Testis (tissue), 3 donors: ENCODE measurements around the gene HTATSF1. TPM values are rescaled to one million over a fixed set of nuclear protein-coding genes. Genes with fewer than 3 reads are reported as not detected.

ENCODE experiments used
- DNase-seq: peaks from one replicate; pipeline ENCODE4 v3.0.0-alpha.2; 2019
- H3K27ac ChIP-seq, 2 donors: fragments of 200-600 bp; sonication (generic); one replicate each; pipeline ENCODE4 v1.5.1; 2019
- H3K27me3 ChIP-seq: fragments of 200-600 bp; sonication (generic); one replicate; pipeline ENCODE4 v1.5.1; 2019
- H3K36me3 ChIP-seq: fragments of 200-600 bp; sonication (generic); one replicate; pipeline ENCODE4 v1.5.1; 2017; ENCODE audit warnings: low read depth; ENCODE audit errors: missing control alignments
- H3K4me1 ChIP-seq: fragments of 200-600 bp; sonication (generic); one replicate; pipeline ENCODE4 v1.5.1; 2019
- H3K4me3 ChIP-seq, 2 donors: fragments of 200-600 bp; sonication (generic); one replicate each; pipeline ENCODE4 v1.5.1; 2017 to 2019
- H3K9me3 ChIP-seq: fragments of 200-600 bp; sonication (generic); one replicate; pipeline ENCODE4 v1.5.1; 2017
- CTCF ChIP-seq, 3 experiments: fragments of 450-650 bp in 2 of 3; fragments of 200-600 bp in 1 of 3; sonication (generic) in 1 of 3; IDR thresholded peaks; one replicate each; pipeline ENCODE4 v1.5.1; 2016 to 2019; ENCODE audit warnings: antibody characterized with exemption in 3 of 3, mild to moderate bottlenecking in 2 of 3, moderate library complexity in 1 of 3
- POLR2A ChIP-seq: fragments of 450-650 bp; IDR thresholded peaks from one replicate; pipeline ENCODE4 v1.6.1; 2017; ENCODE audit warnings: antibody characterized with exemption, mild to moderate bottlenecking, moderate library complexity
- WGBS, 2 donors: methylation state at CpG; one replicate each; pipeline ENCODE4 v1.1.5; 2018; 5-methylcytosine and 5-hydroxymethylcytosine counted together
- intact Hi-C: fragments of 100-400 bp; cut with DNase I; formaldehyde crosslinking; loops from one replicate; pipeline ENCODE4 v1.15.1; 2023; ENCODE audit warnings: low total_unique reads
- polyA plus RNA-seq: library from polyadenylated mRNA; stranded (reverse); fragments of 350-450 nt; fragmentation: Illumina TruSeq; extraction: RNeasy Lipid Tissue Mini Kit (QIAGEN cat#74804); gene quantifications from one replicate; pipeline ENCODE4 v1.2.3, GENCODE V29; 2014; ENCODE audit warnings: low read depth, low replicate concordance; ENCODE audit not compliant: insufficient read depth
- total RNA-seq, 2 donors: library from RNA; depleted of rRNA; stranded (reverse); fragments of >200 nt; gene quantifications; one replicate each; pipeline ENCODE4 v1.2.3, GENCODE V29; 2016

HTATSF1 gene
- total and polyA plus RNA-seq, 3 donors from 2014 or later: 65.3 to 115 (median 103) TPM

- intact Hi-C loops: no loop called here
- no peak overlapping the region for H3K27ac ChIP-seq
- DNase-seq: no peak
- H3K36me3 ChIP-seq: no peaks in the 10 kb centered on the region
- 66 to 75% methylated on average over 1 to 3 of the region's 3 CpGs for WGBS, 2 donors
- H3K27me3 ChIP-seq: no peaks in the 10 kb centered on the region
- no peaks in the 10 kb centered on the region for H3K9me3 ChIP-seq
- no peak overlapping the region for H3K4me3 ChIP-seq
- H3K4me1 ChIP-seq: no peaks in the 10 kb centered on the region
- no peak for TF ChIP-seq CTCF (IDR thresholded peaks at IDR 0.05)
- no peak for TF ChIP-seq POLR2A
Measured at GRCh38 chrX:136541294-136541693, 43.9 kb downstream of the HTATSF1 start.

- H3K9me3 ChIP-seq: no peaks in the 10 kb centered on the region
- no peak overlapping the region for H3K27ac ChIP-seq
- 76 to 81% methylated on average over 3 to 7 of the region's 7 CpGs for WGBS, 2 donors
- H3K4me3 ChIP-seq: no peak overlapping the region
- intact Hi-C loops: no loop called here
- no peaks in the 10 kb centered on the region for H3K4me1 ChIP-seq
- TF ChIP-seq CTCF (IDR thresholded peaks at IDR 0.05) (no peak), POLR2A (no peak)
- no peaks in the 10 kb centered on the region for H3K36me3 ChIP-seq
- no peaks in the 10 kb centered on the region for H3K27me3 ChIP-seq
- DNase-seq: no peak
Measured at GRCh38 chrX:136542281-136542680, 44.9 kb downstream of the HTATSF1 start.

DNA sequence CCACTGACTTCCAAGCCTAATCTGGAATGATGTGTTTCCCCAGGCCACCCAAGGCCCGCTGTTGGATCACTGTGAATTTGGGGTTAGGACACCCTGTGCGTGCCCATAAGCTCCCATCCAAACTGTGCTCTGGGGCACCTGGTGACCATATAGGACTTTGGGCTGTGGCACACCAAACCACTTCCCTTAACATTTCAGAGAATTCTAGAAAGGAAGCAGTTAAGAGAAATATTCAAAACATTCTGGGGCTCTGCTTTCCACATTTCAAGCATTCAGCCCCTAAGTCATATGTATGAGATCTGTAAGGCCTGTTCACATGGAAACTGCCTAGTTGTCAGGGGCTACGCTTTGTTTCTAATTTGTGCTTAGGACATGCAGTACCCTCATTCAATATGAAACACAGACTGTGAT, 49.0 kb downstream of the HTATSF1 start:
- WGBS, 2 donors: 75 to 96% methylated on average over 1 to 3 of the region's 3 CpGs
- Histone ChIP-seq H3K36me3 (no peaks in the 10 kb centered on the region), H3K27ac (no peak overlapping the region), H3K4me3 (no peak overlapping the region), H3K9me3 (no peaks in the 10 kb centered on the region), H3K4me1 (no peaks in the 10 kb centered on the region), H3K27me3 (no peaks in the 10 kb centered on the region)
- TF ChIP-seq CTCF (IDR thresholded peaks at IDR 0.05) (no peak), POLR2A (no peak)
- DNase-seq: no peak
- intact Hi-C loops: no loop called here

DNA sequence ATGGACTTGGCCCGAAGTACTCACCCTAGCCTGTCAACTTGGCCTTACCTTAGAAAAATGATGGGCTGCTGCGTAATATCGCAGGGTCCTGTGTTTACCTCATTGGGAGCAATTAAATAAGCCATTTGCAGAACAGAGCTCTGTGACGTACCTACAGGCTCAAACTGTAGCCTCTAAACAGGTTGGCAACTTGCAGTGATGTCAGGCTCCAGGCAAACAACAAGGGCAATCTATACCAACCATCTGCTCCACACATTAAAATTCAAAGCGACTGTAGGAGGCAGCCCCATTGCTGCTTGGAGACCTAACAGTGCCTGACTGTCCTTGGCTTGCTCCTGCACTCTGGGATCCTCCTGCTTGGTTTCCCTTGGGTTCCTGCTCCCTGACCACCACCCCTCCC, 51.8 kb downstream of the HTATSF1 start:
- H3K4me3 ChIP-seq: no peak overlapping the region
- no peaks in the 10 kb centered on the region for H3K9me3 ChIP-seq
- no peak for DNase-seq
- no peaks in the 10 kb centered on the region for H3K4me1 ChIP-seq
- H3K36me3 ChIP-seq: no peaks in the 10 kb centered on the region
- no peak for TF ChIP-seq POLR2A
- no peak for TF ChIP-seq CTCF (IDR thresholded peaks at IDR 0.05)
- no peak overlapping the region for H3K27ac ChIP-seq
- intact Hi-C loops: no loop called here
- 85% methylated on average over 4 of the region's 5 CpGs; no CpG with 5 or more reads in 1 of the 2 donors for WGBS, 2 donors
- no peaks in the 10 kb centered on the region for H3K27me3 ChIP-seq

DNA sequence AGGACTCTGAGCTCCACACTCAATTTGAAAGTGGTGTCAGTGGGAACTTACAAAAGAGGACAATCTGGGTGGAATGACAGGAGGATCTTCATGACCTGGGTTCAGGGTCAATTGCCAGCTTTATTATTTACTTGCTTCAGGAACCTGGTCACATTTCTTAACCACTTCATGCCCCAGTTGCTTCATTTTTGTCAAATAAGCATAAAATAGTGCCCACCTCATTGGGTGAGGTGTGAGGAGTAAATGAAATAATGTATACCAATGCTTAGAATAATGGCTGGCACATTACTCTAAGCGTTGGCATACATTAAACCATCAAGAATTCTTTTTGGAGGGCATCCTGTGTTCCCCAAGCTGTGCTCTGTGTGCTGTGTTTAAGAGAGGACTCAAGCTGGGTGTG, 54.0 kb downstream of the HTATSF1 start:
- Histone ChIP-seq H3K36me3 (no peaks in the 10 kb centered on the region), H3K27me3 (no peaks in the 10 kb centered on the region), H3K27ac (no peak overlapping the region), H3K9me3 (no peaks in the 10 kb centered on the region), H3K4me3 (no peak overlapping the region), H3K4me1 (no peaks in the 10 kb centered on the region)
- TF ChIP-seq POLR2A: no peak
- intact Hi-C loops: no loop called here
- DNase-seq: no peak
- 83 to 90% methylated on average over 1 of the region's 1 CpG for WGBS, 2 donors
